OCI-LY7 (cell line): ENCODE data around the gene POP4. TPM values are rescaled to one million over a fixed set of nuclear protein-coding genes. Genes with fewer than 3 reads are reported as not detected.

Experiments
- BruUV-seq: library from RNA; stranded (reverse); fragments of 400-500 nt; replicated peaks from 2 replicates; lab custom pipeline; 2021; lab: Mats Ljungman, UMichigan
- CTCF ChIA-PET: fragments of 300-600 bp; sonication (Branson Sonifier 250); formaldehyde crosslinking; loops from one replicate; lab custom pipeline; 2022; ENCODE audit warnings: antibody characterized with exemption; ENCODE audit not compliant: unreplicated experiment; lab: Charles Lee
- POLR2A ChIA-PET: fragments of 300-600 bp; sonication (Branson Sonifier 250); formaldehyde crosslinking; loops from one replicate; lab custom pipeline; 2022; ENCODE audit warnings: antibody characterized with exemption; lab: Charles Lee
- DNase-seq: peaks from one replicate; pipeline ENCODE4 v3.0.0-alpha.2; 2015; ENCODE audit warnings: low spot score
- H2AFZ ChIP-seq: fragments of 200-600 bp; sonication (generic), shearing (Covaris generic); 2 replicates; pipeline ENCODE4 v1.6.1; 2014; ENCODE audit warnings: mild to moderate bottlenecking, antibody characterized with exemption, low read length, moderate library complexity
- H3K27ac ChIP-seq: fragments of 200-600 bp; sonication (generic); 2 replicates; pipeline ENCODE4 v1.5.1; 2014; ENCODE audit warnings: mixed run types, low read depth, mild to moderate bottlenecking, moderate library complexity, low read length, inconsistent platforms; ENCODE audit not compliant: poor library complexity, severe bottlenecking
- H3K36me3 ChIP-seq: fragments of 200-600 bp; sonication (generic); 2 replicates; pipeline ENCODE4 v1.6.1; 2014; ENCODE audit warnings: mild to moderate bottlenecking, antibody characterized with exemption, low read length, moderate library complexity, mixed read lengths; ENCODE audit not compliant: insufficient read depth
- H3K4me1 ChIP-seq: fragments of 200-600 bp; sonication (generic); 2 replicates; pipeline ENCODE4 v1.5.1; 2014; ENCODE audit warnings: mild to moderate bottlenecking, low read length; ENCODE audit not compliant: insufficient read depth, poor library complexity, severe bottlenecking
- H3K4me2 ChIP-seq: fragments of 200-600 bp; sonication (generic); 2 replicates; pipeline ENCODE4 v1.6.1; 2014; ENCODE audit warnings: mild to moderate bottlenecking, low read length
- H3K4me3 ChIP-seq: fragments of 200-600 bp; sonication (generic); 2 replicates; pipeline ENCODE4 v1.5.1; 2014; ENCODE audit warnings: mild to moderate bottlenecking, low read depth, low read length; ENCODE audit not compliant: poor library complexity, severe bottlenecking
- H3K79me2 ChIP-seq: fragments of 200-600 bp; sonication (generic); 2 replicates; pipeline ENCODE4 v1.6.1; 2016; ENCODE audit warnings: low read depth, mild to moderate bottlenecking, low read length, moderate library complexity, mixed read lengths; ENCODE audit not compliant: insufficient read depth
- H3K9me2 ChIP-seq: fragments of 200-600 bp; sonication (generic); 2 replicates; pipeline ENCODE4 v1.6.1; 2016; ENCODE audit warnings: mild to moderate bottlenecking, low read length, mixed read lengths; ENCODE audit not compliant: insufficient read depth
- H3K9me3 ChIP-seq: fragments of 200-600 bp; sonication (generic); 2 replicates; pipeline ENCODE4 v1.6.1; 2014; ENCODE audit warnings: mild to moderate bottlenecking, mixed run types, low read length, mixed read lengths
- H4K20me1 ChIP-seq: fragments of 200-600 bp; sonication (generic); 2 replicates; pipeline ENCODE4 v1.6.1; 2014; ENCODE audit warnings: mild to moderate bottlenecking, antibody characterized with exemption, low read length, moderate library complexity, mixed read lengths; ENCODE audit not compliant: insufficient read depth
- CTCF ChIP-seq: fragments of 200-600 bp; sonication (generic); conservative IDR thresholded peaks from 2 replicates; pipeline ENCODE4 v1.5.1; 2014; ENCODE audit warnings: mild to moderate bottlenecking, antibody characterized with exemption, low read length, moderate library complexity, mixed read lengths
- EZH2phosphoT487 ChIP-seq: fragments of 200-600 bp; sonication (generic); IDR thresholded peaks from 2 replicates; pipeline ENCODE4 v1.6.1; 2018; ENCODE audit warnings: low read depth, borderline replicate concordance, mild to moderate bottlenecking, mixed run types, antibody characterized with exemption, low read length, moderate library complexity, mixed read lengths
- intact Hi-C: fragments of 100-400 bp; cut with micrococcal nuclease; formaldehyde crosslinking; loops from one replicate; pipeline ENCODE4 v1.10.0; 2022; ENCODE audit not compliant: unreplicated experiment
- total RNA-seq, 2 experiments: library from RNA; depleted of rRNA in 1 of 2; stranded (reverse); fragments of >200 nt in 1 of 2; shearing (Covaris generic) in 1 of 2; gene quantifications; 2 replicates each; pipeline ENCODE4 v1.2.3, GENCODE V29; 2014 to 2022

The POP4 gene
- total RNA-seq, 2 experiments from 2014 or later = 83.5 to 105 TPM

GRCh38 chr19:29577649-29577963 lies 28.5 kb upstream of the POP4 start:
- H3K4me1 ChIP-seq = no peaks in the 10 kb centered on the region
- DNase-seq = no peak
- H3K9me3 ChIP-seq = no peaks in the 10 kb centered on the region
- intact Hi-C loops = no loop called here
- H3K79me2 ChIP-seq = no peaks in the 10 kb centered on the region
- H3K9me2 ChIP-seq = no peaks in the 10 kb centered on the region
- CTCF ChIA-PET = no interaction called here
- H2AFZ ChIP-seq = no peak overlapping the region
- POLR2A ChIA-PET = no interaction called here
- no TSS peak for BruUV-seq
- no peaks in the 10 kb centered on the region for H4K20me1 ChIP-seq
- no peak overlapping the region for H3K4me3 ChIP-seq
- TF ChIP-seq CTCF (no peak), EZH2phosphoT487 (no peak)
- no peaks in the 10 kb centered on the region for H3K36me3 ChIP-seq
- H3K4me2 ChIP-seq = no peak overlapping the region
- H3K27ac ChIP-seq = no peak overlapping the region

GRCh38 chr19:29578349-29578748 lies 27.7 kb upstream of the POP4 start:
- Histone ChIP-seq H3K9me3 (no peaks in the 10 kb centered on the region), H2AFZ (no peak overlapping the region), H3K4me1 (no peaks in the 10 kb centered on the region), H4K20me1 (no peaks in the 10 kb centered on the region), H3K27ac (no peak overlapping the region), H3K9me2 (no peaks in the 10 kb centered on the region), H3K4me3 (no peak overlapping the region), H3K79me2 (no peaks in the 10 kb centered on the region), H3K4me2 (no peak overlapping the region), H3K36me3 (no peaks in the 10 kb centered on the region)
- no TSS peak for BruUV-seq
- TF ChIP-seq EZH2phosphoT487 (no peak), CTCF (no peak)
- DNase-seq = no peak
- ChIA-PET POLR2A (no interaction called here), CTCF (no interaction called here)
- intact Hi-C loops = no loop called here

GRCh38 chr19:29579308-29579910 lies 26.7 kb upstream of the POP4 start:
- DNase-seq = no peak
- ChIA-PET POLR2A (no interaction called here), CTCF (no interaction called here)
- H3K79me2 ChIP-seq = no peaks in the 10 kb centered on the region
- no peaks in the 10 kb centered on the region for H3K36me3 ChIP-seq
- no peak overlapping the region for H3K4me3 ChIP-seq
- intact Hi-C loops = no loop called here
- no peaks in the 10 kb centered on the region for H3K9me2 ChIP-seq
- no peak overlapping the region for H3K27ac ChIP-seq
- TF ChIP-seq EZH2phosphoT487 = no peak
- no peak for TF ChIP-seq CTCF
- H4K20me1 ChIP-seq = no peaks in the 10 kb centered on the region
- no peaks in the 10 kb centered on the region for H3K4me1 ChIP-seq
- no peaks in the 10 kb centered on the region for H3K9me3 ChIP-seq
- no peak overlapping the region for H2AFZ ChIP-seq
- no TSS peak for BruUV-seq
- H3K4me2 ChIP-seq = no peak overlapping the region
